ENCODE results near the gene SH3GL1.

DNA sequence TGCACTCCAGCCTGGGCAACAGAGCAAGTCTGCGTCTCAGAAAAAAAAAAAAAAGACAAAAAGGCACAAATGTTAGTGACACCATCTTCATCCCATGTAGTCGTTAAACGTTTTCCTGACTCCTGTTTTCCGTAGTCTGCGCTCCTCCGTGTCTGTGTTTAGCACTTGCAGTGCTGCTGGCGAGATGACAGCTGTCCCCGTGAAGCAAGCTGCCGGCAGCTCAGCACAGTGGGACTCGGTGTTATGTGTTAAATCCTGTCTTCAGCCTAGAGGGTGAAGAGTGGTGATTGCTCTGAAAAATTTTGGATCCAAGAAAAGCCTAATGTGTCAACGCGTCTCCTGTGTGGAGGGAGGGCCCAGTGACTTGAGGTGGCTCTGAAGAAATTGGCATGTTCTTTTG is 38.9 kb upstream of the SH3GL1 start:
- TF ChIP-seq, protein P1, sequence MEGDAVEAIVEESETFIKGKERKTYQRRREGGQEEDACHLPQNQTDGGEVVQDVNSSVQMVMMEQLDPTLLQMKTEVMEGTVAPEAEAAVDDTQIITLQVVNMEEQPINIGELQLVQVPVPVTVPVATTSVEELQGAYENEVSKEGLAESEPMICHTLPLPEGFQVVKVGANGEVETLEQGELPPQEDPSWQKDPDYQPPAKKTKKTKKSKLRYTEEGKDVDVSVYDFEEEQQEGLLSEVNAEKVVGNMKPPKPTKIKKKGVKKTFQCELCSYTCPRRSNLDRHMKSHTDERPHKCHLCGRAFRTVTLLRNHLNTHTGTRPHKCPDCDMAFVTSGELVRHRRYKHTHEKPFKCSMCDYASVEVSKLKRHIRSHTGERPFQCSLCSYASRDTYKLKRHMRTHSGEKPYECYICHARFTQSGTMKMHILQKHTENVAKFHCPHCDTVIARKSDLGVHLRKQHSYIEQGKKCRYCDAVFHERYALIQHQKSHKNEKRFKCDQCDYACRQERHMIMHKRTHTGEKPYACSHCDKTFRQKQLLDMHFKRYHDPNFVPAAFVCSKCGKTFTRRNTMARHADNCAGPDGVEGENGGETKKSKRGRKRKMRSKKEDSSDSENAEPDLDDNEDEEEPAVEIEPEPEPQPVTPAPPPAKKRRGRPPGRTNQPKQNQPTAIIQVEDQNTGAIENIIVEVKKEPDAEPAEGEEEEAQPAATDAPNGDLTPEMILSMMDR (IDR thresholded peaks at IDR 0.05; ENCODE audit: low read length), result no peak
- no peak for TF ChIP-seq EZH2 (IDR thresholded peaks at IDR 0.05; ENCODE audit: borderline replicate concordance, low read length)
